Suprapubic skin (tissue), 4 donors: ENCODE measurements around the gene NKX2-8. TPM values are rescaled to one million over a fixed set of nuclear protein-coding genes. Genes with fewer than 3 reads are reported as not detected.

ENCODE experiments used
- DNase-seq, 2 donors: peaks; one replicate each; pipeline ENCODE4 v3.0.0-alpha.2; 2019; ENCODE audit warnings: low spot score in 2 of 2
- H3K27ac ChIP-seq: fragments of 200-600 bp; sonication (generic); one replicate; pipeline ENCODE4 v1.5.1; 2019
- H3K27me3 ChIP-seq: fragments of 200-600 bp; sonication (generic); one replicate; pipeline ENCODE4 v1.5.1; 2019
- H3K36me3 ChIP-seq: fragments of 200-600 bp; sonication (generic); one replicate; pipeline ENCODE4 v1.5.1; 2019
- H3K4me1 ChIP-seq: fragments of 200-600 bp; sonication (generic); one replicate; pipeline ENCODE4 v1.5.1; 2019
- H3K4me3 ChIP-seq: fragments of 200-600 bp; sonication (generic); one replicate; pipeline ENCODE4 v1.5.1; 2019; ENCODE audit warnings: mild to moderate bottlenecking
- H3K9me3 ChIP-seq: fragments of 200-600 bp; sonication (generic); one replicate; pipeline ENCODE4 v1.5.1; 2019
- EP300 ChIP-seq: sonication (generic); formaldehyde crosslinking; IDR thresholded peaks from one replicate; pipeline ENCODE4 v1.6.1; 2017; ENCODE audit warnings: antibody characterized with exemption
- POLR2A ChIP-seq, 2 donors: fragments of 450-650 bp; IDR thresholded peaks; one replicate each; pipeline ENCODE4 v1.6.1; 2017; ENCODE audit warnings: antibody characterized with exemption in 2 of 2, mild to moderate bottlenecking in 2 of 2, moderate library complexity in 2 of 2
- POLR2AphosphoS5 ChIP-seq, 3 donors: sonication (generic); formaldehyde crosslinking; IDR thresholded peaks; one replicate each; pipeline ENCODE4 v1.6.1; 2017; ENCODE audit warnings: antibody characterized with exemption in 3 of 3
- WGBS: methylation state at CpG from one replicate; pipeline ENCODE4 v1.1.5; 2018; 5-methylcytosine and 5-hydroxymethylcytosine counted together
- total RNA-seq, 4 donors: library from RNA; depleted of rRNA; stranded (reverse); fragments of >200 nt; gene quantifications; one replicate each; pipeline ENCODE4 v1.1.0, GENCODE V29; 2016
- TF ChIP-seq, protein P1 (sequence below), 2 donors: fragments of 200-600 bp in 1 of 2; fragments of 450-650 bp in 1 of 2; sonication (generic) in 1 of 2; IDR thresholded peaks; one replicate each; pipeline ENCODE4 v1.5.1; 2016 to 2019; ENCODE audit warnings: antibody characterized with exemption in 2 of 2, mild to moderate bottlenecking in 1 of 2, moderate library complexity in 1 of 2

The NKX2-8 gene
- total RNA-seq, 4 donors from 2014 or later = 0.51 TPM; not detected in 3

DNA sequence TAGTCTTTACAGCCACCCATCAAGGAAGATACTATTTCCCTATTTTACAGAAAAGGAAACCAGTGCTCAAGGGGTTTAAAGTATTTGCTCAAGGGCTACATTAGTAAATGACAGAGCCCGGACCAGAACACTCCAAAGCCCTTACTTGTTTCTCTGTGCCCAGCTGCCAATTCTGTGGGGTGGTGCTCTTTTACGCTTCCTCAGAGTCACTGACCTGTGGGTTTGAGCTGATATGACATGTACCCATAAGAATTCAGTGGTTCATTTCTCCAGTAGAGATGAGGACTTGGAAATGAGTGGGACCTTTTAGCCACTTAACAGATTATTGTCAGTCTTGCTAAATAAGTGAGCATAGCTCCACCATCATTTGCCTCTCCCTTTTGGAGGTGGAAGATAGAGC lies 37.4 kb upstream of the NKX2-8 start:
- WGBS = 73% methylated on average over 2 of the region's 2 CpGs
- no peak overlapping the region for H3K27ac ChIP-seq
- DNase-seq = no peak
- peaks cover 3% of the 10 kb centered on the region for H3K27me3 ChIP-seq
- H3K4me1 ChIP-seq = no peaks in the 10 kb centered on the region
- no peaks in the 10 kb centered on the region for H3K9me3 ChIP-seq
- H3K36me3 ChIP-seq = no peaks in the 10 kb centered on the region
- no peak for TF ChIP-seq POLR2AphosphoS5 (IDR thresholded peaks at IDR 0.05)
- TF ChIP-seq POLR2A (IDR thresholded peaks at IDR 0.05) = no peak
- TF ChIP-seq, protein P1, sequence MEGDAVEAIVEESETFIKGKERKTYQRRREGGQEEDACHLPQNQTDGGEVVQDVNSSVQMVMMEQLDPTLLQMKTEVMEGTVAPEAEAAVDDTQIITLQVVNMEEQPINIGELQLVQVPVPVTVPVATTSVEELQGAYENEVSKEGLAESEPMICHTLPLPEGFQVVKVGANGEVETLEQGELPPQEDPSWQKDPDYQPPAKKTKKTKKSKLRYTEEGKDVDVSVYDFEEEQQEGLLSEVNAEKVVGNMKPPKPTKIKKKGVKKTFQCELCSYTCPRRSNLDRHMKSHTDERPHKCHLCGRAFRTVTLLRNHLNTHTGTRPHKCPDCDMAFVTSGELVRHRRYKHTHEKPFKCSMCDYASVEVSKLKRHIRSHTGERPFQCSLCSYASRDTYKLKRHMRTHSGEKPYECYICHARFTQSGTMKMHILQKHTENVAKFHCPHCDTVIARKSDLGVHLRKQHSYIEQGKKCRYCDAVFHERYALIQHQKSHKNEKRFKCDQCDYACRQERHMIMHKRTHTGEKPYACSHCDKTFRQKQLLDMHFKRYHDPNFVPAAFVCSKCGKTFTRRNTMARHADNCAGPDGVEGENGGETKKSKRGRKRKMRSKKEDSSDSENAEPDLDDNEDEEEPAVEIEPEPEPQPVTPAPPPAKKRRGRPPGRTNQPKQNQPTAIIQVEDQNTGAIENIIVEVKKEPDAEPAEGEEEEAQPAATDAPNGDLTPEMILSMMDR (IDR thresholded peaks at IDR 0.05) = no peak
- TF ChIP-seq EP300 = no peak
- no peak overlapping the region for H3K4me3 ChIP-seq

DNA sequence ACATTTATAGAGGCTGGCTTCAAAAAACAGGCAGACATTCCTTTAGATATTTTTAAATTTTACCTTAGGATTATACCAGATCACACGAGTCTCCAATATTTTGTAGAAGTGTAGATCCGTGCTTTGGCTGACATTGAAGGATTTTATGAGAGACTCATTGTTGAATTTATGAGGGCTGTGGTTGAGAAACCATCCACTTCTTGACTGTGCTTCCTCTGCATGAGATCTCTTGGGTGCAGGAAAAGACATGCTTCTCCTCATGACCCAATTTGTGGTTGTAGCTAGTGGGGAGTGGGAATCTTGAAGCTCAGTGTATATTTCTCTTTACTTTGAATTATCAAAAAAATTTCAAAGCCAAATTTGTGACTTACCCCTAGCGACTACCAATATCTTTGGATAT lies 36.7 kb upstream of the NKX2-8 start:
- Histone ChIP-seq H3K9me3 (no peaks in the 10 kb centered on the region), H3K36me3 (no peaks in the 10 kb centered on the region), H3K27me3 (peaks cover 3% of the 10 kb centered on the region), H3K27ac (no peak overlapping the region), H3K4me3 (no peak overlapping the region), H3K4me1 (no peaks in the 10 kb centered on the region)
- TF ChIP-seq, protein P1 (IDR thresholded peaks at IDR 0.05) = no peak
- TF ChIP-seq POLR2AphosphoS5 (IDR thresholded peaks at IDR 0.05) (no peak), EP300 (no peak), POLR2A (IDR thresholded peaks at IDR 0.05) (no peak)
- WGBS = 74% methylated on average over 3 of the region's 3 CpGs
- DNase-seq = no peak

DNA sequence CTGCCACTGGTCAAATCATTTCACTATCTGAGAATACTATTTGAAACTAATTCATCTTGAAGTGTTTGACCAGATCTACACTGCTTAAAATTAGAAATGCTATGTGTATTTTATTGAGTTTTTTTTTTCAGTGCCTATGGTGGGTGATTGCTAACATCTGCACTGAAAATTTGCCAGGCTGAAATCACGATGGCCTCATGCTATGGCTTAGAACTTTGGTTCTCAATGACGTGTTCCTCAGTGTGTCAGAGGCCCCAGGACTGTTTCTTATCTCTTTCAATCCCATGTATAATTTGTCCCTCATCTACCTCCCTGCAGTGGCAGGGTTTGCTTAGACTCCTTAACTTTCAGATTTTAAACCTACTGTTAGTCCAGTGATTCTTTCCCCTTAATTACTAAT lies 36.2 kb upstream of the NKX2-8 start:
- Histone ChIP-seq H3K4me3 (no peak overlapping the region), H3K9me3 (no peaks in the 10 kb centered on the region), H3K4me1 (no peaks in the 10 kb centered on the region), H3K36me3 (no peaks in the 10 kb centered on the region), H3K27me3 (peaks cover 3% of the 10 kb centered on the region), H3K27ac (no peak overlapping the region)
- 39% methylated on average over 2 of the region's 2 CpGs for WGBS
- DNase-seq = no peak
- TF ChIP-seq POLR2AphosphoS5 (IDR thresholded peaks at IDR 0.05) = no peak
- no peak for TF ChIP-seq POLR2A (IDR thresholded peaks at IDR 0.05)
- TF ChIP-seq, protein P1 (IDR thresholded peaks at IDR 0.05) = no peak
- no peak for TF ChIP-seq EP300

DNA sequence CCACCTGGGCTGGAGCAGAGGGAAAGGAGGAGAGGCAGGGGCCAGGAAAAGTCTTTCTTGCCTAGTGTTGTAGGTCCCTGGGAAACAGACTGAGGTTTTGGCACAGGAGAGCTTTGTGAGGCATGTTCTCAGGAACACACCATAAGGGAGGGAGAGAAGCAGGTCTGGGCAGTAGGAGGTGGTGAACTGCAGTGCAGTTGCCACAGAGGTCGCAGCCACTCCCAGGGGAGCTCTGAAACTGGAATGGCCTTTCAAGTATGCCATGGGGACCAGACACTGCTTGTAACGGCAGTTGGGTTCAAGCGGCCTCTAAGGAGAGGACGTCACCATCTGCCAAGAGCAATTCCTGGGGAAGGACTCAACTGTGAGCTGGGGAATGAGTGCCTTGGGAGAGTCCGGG lies 35.4 kb upstream of the NKX2-8 start:
- Histone ChIP-seq H3K4me1 (no peaks in the 10 kb centered on the region), H3K4me3 (no peak overlapping the region), H3K36me3 (no peaks in the 10 kb centered on the region), H3K27ac (no peak overlapping the region), H3K9me3 (no peaks in the 10 kb centered on the region), H3K27me3 (peaks cover 3% of the 10 kb centered on the region)
- no peak for DNase-seq
- no peak for TF ChIP-seq POLR2AphosphoS5 (IDR thresholded peaks at IDR 0.05)
- TF ChIP-seq, protein P1 (IDR thresholded peaks at IDR 0.05) = no peak
- no peak for TF ChIP-seq EP300
- TF ChIP-seq POLR2A (IDR thresholded peaks at IDR 0.05) = no peak
- 49% methylated on average over 5 of the region's 5 CpGs for WGBS

DNA sequence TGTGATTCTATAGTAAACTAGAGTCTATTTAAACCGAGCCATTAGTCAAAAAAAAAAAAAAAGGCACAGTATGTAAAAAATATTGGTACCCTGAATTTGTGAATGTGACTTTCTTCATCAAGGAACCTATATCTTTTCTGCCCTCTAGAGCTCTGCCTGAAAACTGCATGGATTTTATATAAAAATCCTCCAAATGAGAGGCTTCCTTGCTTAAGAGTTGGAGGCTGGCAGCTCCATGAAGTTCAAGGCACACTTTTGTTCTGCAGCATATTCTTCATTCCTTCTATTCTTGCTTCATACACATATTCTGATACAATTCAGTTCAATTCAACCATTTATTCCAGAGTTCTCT lies 23.1 kb upstream of the NKX2-8 start:
- no peaks in the 10 kb centered on the region for H3K4me1 ChIP-seq
- H3K4me3 ChIP-seq = no peak overlapping the region
- WGBS = 55% methylated on average over 1 of the region's 1 CpG
- DNase-seq = no peak
- H3K36me3 ChIP-seq = no peaks in the 10 kb centered on the region
- no peaks in the 10 kb centered on the region for H3K9me3 ChIP-seq
- no peak overlapping the region for H3K27ac ChIP-seq
- TF ChIP-seq, protein P1 (IDR thresholded peaks at IDR 0.05) = no peak
- TF ChIP-seq POLR2A (IDR thresholded peaks at IDR 0.05) (no peak), EP300 (no peak), POLR2AphosphoS5 (IDR thresholded peaks at IDR 0.05) (no peak)
- peaks cover 12% of the 10 kb centered on the region for H3K27me3 ChIP-seq
